ENCODE measurements around the gene MAMLD1.

MAMLD1 gene

DNA sequence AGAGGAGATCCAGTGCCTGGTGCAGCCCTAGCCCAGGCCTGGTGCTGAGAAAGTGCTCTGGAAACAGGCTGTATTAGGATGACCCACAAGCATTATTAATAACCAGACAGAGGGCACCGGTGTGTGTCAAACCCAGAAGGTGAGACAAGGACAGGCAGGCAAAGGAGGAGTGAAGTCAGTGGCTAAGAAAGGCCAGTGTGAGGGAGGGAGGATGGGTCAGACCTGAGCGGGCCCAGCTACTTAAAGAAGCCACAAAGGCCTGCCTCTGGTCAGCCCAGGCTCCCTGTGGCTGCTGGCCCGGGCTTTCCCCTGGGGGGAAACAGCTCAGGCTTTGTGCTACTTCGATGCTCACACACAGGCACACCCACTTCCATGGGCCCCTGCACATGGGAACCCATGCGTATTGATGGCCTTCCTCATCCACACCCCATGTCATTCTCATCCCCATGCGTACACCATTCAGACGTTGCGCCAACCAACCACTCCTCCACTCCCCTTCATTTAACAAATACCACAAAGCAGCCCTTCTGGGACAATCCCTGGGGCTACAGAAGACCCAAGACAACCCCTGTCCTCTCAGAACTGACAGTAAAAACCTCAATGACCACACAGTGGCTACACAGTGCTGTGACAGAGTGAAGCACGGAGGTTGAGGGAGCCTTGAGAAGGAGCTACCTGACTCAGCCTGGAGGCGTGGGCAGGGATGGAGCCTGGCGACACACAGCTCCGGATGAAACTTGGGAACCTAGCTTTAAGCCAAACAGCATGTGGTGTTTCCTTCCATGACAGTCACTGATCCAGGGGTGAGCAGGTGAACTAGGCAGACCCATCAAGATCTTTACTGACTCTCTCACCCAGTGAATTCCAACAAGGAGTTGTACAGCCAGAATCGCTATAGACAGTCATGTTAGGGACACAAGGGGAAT, 180.4 kb downstream of the MAMLD1 start:
- DNase-seq, result no peak

GRCh38 chrX:150544222-150544787, 181.2 kb downstream of the MAMLD1 start:
- DNase-seq, result no peak

DNA sequence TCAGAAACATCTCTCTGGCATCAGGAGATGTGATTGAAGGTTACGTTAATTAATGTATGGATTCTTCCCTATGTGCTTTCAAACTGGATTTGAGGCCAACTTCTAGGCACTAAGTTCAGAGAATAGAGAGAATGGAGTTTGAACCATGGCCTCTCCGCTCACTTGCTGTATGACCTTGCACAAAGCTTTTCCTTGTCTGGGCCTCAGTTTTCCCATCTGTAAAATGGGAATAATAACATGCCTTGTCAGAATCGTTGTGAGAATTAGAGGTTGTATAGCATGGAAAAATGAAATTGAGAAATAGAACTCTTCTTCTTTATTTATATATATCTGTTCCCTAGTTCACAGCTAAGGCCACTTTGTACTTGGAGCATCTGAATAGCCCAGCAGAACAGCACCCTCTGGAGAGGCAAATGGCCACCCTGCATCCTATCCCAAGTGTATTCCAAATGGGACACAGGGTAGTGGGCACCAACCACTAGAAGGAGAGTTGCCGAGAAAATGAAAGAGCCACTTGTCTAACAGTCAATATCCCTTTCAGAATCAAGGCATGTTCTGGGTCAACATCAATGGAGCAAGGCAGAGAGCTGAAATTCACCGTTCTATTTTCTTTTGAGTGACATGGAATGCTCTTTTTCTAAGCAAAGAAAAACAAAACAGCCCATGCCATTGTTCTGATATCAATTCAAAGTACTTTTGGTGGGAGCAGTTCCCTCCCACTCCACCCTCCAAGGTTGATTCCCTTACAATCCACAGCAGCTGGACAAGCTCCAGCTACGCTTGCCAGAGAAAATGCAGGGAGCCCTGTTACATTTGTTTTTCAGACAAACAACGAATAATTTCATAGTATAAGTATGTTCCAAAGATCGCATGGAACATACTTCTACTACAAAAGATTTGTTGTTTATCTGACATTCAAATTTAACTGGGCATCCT, 182.0 kb downstream of the MAMLD1 start:
- DNase-seq, result no peak

GRCh38 chrX:150546711-150547153, 183.6 kb downstream of the MAMLD1 start:
- DNase-seq, result peak; percentile 34

DNA sequence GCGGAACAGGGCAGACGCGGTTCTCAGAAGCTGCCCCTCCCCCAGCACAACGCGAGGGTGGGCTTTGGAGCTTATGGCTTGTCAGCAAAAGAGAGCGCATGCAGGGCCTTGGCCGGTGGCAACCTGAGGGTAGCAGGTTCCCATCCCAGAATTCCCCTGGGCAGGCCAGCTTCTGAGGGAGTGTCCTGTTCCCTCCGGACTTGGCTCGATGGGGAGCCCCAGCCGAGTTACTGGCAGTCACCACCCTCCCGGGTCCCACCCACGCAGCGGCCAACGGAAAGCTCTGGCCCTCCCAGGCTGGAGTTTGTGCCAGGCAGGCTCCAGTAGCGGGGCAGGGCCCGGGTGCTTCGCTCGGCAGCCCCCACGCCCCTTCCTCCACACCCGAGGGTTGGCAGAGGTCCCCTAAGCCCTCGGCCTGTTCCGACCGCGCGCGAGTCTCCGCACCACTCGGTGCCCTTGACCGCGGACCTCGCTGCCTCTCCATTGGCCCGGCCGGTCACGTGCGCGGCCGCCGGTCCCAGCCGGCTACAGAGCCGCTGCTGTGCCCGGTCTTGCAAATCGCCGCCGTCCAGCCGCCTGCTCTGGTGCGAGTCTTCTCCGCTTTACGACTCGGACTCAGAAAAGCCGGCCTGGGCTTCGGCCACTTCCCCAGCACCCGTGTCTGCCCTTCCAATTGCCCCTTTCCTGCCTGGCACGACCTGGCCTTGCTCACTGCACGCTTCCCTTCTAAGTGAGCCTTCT, 184.4 kb downstream of the MAMLD1 start:
- peak; percentile 39 for DNase-seq

- no peak for DNase-seq
Observed at GRCh38 chrX:150548251-150548650, 185.1 kb downstream of the MAMLD1 start.

DNA sequence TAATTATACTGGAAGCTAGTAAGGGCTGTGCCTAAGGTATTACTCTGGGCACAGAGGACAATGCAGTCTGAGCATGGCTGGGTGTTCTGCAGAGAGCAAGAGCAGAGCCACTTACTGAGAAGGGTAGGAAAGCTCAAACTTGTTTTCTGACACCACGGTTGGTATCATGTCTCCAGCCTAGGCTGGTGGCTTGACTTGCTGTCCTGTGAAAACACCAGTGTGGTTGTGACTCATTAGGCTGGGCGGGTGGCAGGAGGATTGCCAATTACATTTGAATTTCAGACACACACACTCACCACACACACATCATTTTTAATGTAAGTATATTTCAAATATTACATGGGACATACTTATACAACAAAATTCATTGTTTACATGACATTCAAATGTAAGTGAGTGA, 185.6 kb downstream of the MAMLD1 start:
- DNase-seq, result no peak

- DNase-seq, result no peak
Observed at GRCh38 chrX:150551963-150552362, 188.8 kb downstream of the MAMLD1 start.

GRCh38 chrX:150558424-150558823, 195.3 kb downstream of the MAMLD1 start:
- DNase-seq, result no peak
